ENCODE measurements around the gene ANKFN1.

- TF ChIP-seq GATA3 (IDR thresholded peaks at IDR 0.05; ENCODE audit: low read depth, low read length) (no peak), GATA2 (IDR thresholded peaks at IDR 0.05; ENCODE audit: low read depth, low read length) (no peak)
Measured at GRCh38 chr17:56144223-56144622, 9.1 kb upstream of the ANKFN1 start.

Data from SH-SY5Y (cell line).